GM12892 (cell line): ENCODE data around the gene DCC.

Source experiments
- POLR2A ChIP-seq: IDR thresholded peaks from 2 replicates; pipeline ENCODE4 v1.6.1; 2011; ENCODE audit warnings: low read depth, low read length, control low read depth
- POLR2AphosphoS5 ChIP-seq: IDR thresholded peaks from 2 replicates; pipeline ENCODE4 v1.6.1; 2011; ENCODE audit warnings: low read depth, low read length, control low read depth
- TAF1 ChIP-seq: IDR thresholded peaks from 2 replicates; pipeline ENCODE4 v1.6.1; 2011; ENCODE audit warnings: low read depth, mild to moderate bottlenecking, control low read depth, low read length, borderline replicate concordance

GRCh38 chr18:53153800-53154199 lies 813.8 kb downstream of the DCC start:
- TF ChIP-seq POLR2A (no peak), TAF1 (no peak), POLR2AphosphoS5 (no peak)
